H1 (cell line): Measurements from ENCODE around the gene ARHGAP26. TPM values are rescaled to one million over a fixed set of nuclear protein-coding genes. Genes with fewer than 3 reads are reported as not detected.

Experiments
- CEBPB ChIP-seq: IDR thresholded peaks from 2 replicates; pipeline ENCODE4 v1.6.1; 2012; ENCODE audit warnings: low read depth, low read length
- polyA plus RNA-seq, 7 experiments: library from polyadenylated mRNA; depleted of rRNA in 3 of 7; stranded (reverse) in 5 of 7; unstranded in 2 of 7; fragments of >200 nt in 5 of 7; fragments of 200-250 nt in 2 of 7; gene quantifications; 1 replicate in 5 of 7; 2 replicates in 1 of 7; 4 replicates in 1 of 7; pipeline versions ENCODE4 v1.2.1 to v1.2.3, GENCODE V29; 2011 to 2013; ENCODE audit warnings: missing spikeins in 2 of 7, mixed read lengths in 2 of 7
- total RNA-seq: library from RNA; stranded (reverse); fragmentation: NEBNext Ultra II Directional; extraction: Animal tissue kit (Norgen Biotek cat#: 25700); gene quantifications from 2 replicates; pipeline ENCODE4 v1.2.1, GENCODE V29; 2021

Gene ARHGAP26
- total and polyA plus RNA-seq, 2 of the 8 experiments (the other 6 are each of a cell fraction or from before 2014, with no cell fraction given), result 7.1 to 24.8 TPM

DNA sequence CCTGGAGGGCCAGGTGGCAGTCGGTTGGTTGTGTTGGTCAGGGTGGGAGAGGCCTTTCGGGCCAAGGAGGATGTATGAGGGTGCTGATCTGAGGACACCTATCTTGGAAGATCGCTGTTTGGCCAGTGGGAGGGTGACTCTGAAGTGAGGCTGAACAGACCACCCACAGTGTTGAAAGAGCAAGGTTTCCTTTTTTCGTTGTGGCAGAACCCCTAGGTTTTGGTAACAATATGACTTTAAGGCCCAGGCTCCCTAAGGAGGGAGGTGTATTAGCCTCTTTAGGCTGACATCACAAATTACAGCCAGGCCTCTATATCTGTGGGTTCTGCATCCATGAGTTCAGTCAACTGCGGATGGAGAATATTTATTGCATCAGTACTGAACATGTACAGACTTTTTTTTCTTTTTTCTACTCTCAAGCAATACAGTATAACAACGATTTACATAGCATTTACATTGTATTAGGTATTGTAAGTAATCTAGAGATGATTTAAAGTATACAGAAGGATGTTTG, 86.1 kb downstream of the ARHGAP26 start (continued):
- no peak for TF ChIP-seq CEBPB
